Naive thymus-derived CD4-positive, alpha-beta T cell (primary cell): ENCODE measurements around the gene GNG12. TPM values are rescaled to one million over a fixed set of nuclear protein-coding genes. Genes with fewer than 3 reads are reported as not detected.

Experiments
- ATAC-seq: fragments of 150-1000 bp; cut with Tn5 transposase; 2 replicates; pipeline ENCODE4 v1.10.0; 2021; ENCODE audit warnings: mild to moderate bottlenecking, moderate library complexity
- CTCF ChIA-PET: fragments of 350-600 bp; sonication (Branson Sonifier 250); formaldehyde crosslinking; loops from one replicate; lab custom pipeline; 2021; ENCODE audit warnings: antibody characterized with exemption; lab: Charles Lee
- POLR2A ChIA-PET: fragments of 350-600 bp; sonication (Branson Sonifier 250); formaldehyde crosslinking; loops from one replicate; lab custom pipeline; 2021; ENCODE audit warnings: antibody characterized with exemption, inconsistent platforms; lab: Charles Lee
- DNase-seq, 9 donors: peaks; one replicate each; pipeline versions ENCODE4 v3.0.0 to v3.0.0-alpha.2; 2020 to 2022; ENCODE audit warnings: mixed read lengths in 1 of 9
- H3K27ac ChIP-seq: one replicate; pipeline ENCODE4 v1.7.0; 2013; ENCODE audit warnings: mild to moderate bottlenecking, low read depth, low read length, moderate library complexity
- H3K27me3 ChIP-seq, 2 donors: one replicate each; pipeline ENCODE4 v1.7.0; 2013; ENCODE audit warnings: low read length in 2 of 2, mild to moderate bottlenecking in 2 of 2, moderate library complexity in 2 of 2; ENCODE audit not compliant: control insufficient read depth in 2 of 2, insufficient read depth in 2 of 2
- H3K36me3 ChIP-seq, 3 experiments: 1 replicate in 2 of 3; 2 replicates in 1 of 3; pipeline ENCODE4 v1.7.0; 2013; ENCODE audit warnings: low read length in 3 of 3, mild to moderate bottlenecking in 3 of 3, moderate library complexity in 1 of 3; ENCODE audit not compliant: insufficient read depth in 3 of 3, control insufficient read depth in 2 of 3
- H3K4me1 ChIP-seq, 2 donors: one replicate each; pipeline ENCODE4 v1.7.0; 2013; ENCODE audit warnings: low read length in 2 of 2, mild to moderate bottlenecking in 2 of 2, moderate library complexity in 1 of 2; ENCODE audit not compliant: control insufficient read depth in 2 of 2, insufficient read depth in 2 of 2
- H3K4me3 ChIP-seq: 2 replicates; pipeline ENCODE4 v1.7.0; 2013; ENCODE audit warnings: mild to moderate bottlenecking, low read length
- H3K9me3 ChIP-seq, 3 experiments: 1 replicate in 2 of 3; 2 replicates in 1 of 3; pipeline ENCODE4 v1.7.0; 2013; ENCODE audit warnings: low read length in 3 of 3; ENCODE audit not compliant: control insufficient read depth in 2 of 3
- H3K27ac Mint-ChIP-seq, 9 donors: one replicate each; pipeline ENCODE4 v1.8.0; 2020 to 2022; ENCODE audit warnings: mixed read lengths in 9 of 9, mild to moderate bottlenecking in 8 of 9, moderate library complexity in 5 of 9, inconsistent platforms in 2 of 9
- H3K27me3 Mint-ChIP-seq, 5 donors: one replicate each; pipeline ENCODE4 v1.8.0; 2021 to 2022; ENCODE audit warnings: mixed read lengths in 5 of 5, mild to moderate bottlenecking in 1 of 5
- H3K36me3 Mint-ChIP-seq, 5 donors: one replicate each; pipeline ENCODE4 v1.8.0; 2020 to 2022; ENCODE audit warnings: mixed read lengths in 5 of 5, mild to moderate bottlenecking in 3 of 5, inconsistent platforms in 1 of 5
- H3K4me1 Mint-ChIP-seq, 7 donors: one replicate each; pipeline ENCODE4 v1.8.0; 2020 to 2022; ENCODE audit warnings: mixed read lengths in 7 of 7, mild to moderate bottlenecking in 3 of 7, inconsistent platforms in 1 of 7
- H3K4me3 Mint-ChIP-seq, 10 donors: one replicate each; pipeline ENCODE4 v1.8.0; 2020 to 2022; ENCODE audit warnings: mild to moderate bottlenecking in 10 of 10, mixed read lengths in 10 of 10, moderate library complexity in 6 of 10, inconsistent platforms in 2 of 10
- H3K9me3 Mint-ChIP-seq, 11 donors: one replicate each; pipeline ENCODE4 v1.8.0; 2020 to 2022; ENCODE audit warnings: mixed read lengths in 11 of 11, mild to moderate bottlenecking in 4 of 11, inconsistent platforms in 1 of 11, moderate library complexity in 1 of 11
- intact Hi-C, 2 donors: fragments of 100-400 bp; cut with micrococcal nuclease; formaldehyde crosslinking; loops; one replicate each; pipeline ENCODE4 v1.15.1; 2023
- polyA plus RNA-seq, 2 donors: library from polyadenylated mRNA; unstranded; fragments of 300-500 nt; fragmentation: Illumina TruSeq; gene quantifications; one replicate each; pipeline ENCODE4 v1.2.3, GENCODE V29; 2021
- total RNA-seq, 6 experiments: library from RNA in 5 of 6; stranded (reverse) in 5 of 6; gene quantifications; 1 replicate in 5 of 6; 2 replicates in 1 of 6; pipeline ENCODE4 v1.2.3 and lab custom pipeline; 2021 to 2026

GNG12 gene
- total and polyA plus RNA-seq, 7 experiments from 2014 or later = not detected

DNA sequence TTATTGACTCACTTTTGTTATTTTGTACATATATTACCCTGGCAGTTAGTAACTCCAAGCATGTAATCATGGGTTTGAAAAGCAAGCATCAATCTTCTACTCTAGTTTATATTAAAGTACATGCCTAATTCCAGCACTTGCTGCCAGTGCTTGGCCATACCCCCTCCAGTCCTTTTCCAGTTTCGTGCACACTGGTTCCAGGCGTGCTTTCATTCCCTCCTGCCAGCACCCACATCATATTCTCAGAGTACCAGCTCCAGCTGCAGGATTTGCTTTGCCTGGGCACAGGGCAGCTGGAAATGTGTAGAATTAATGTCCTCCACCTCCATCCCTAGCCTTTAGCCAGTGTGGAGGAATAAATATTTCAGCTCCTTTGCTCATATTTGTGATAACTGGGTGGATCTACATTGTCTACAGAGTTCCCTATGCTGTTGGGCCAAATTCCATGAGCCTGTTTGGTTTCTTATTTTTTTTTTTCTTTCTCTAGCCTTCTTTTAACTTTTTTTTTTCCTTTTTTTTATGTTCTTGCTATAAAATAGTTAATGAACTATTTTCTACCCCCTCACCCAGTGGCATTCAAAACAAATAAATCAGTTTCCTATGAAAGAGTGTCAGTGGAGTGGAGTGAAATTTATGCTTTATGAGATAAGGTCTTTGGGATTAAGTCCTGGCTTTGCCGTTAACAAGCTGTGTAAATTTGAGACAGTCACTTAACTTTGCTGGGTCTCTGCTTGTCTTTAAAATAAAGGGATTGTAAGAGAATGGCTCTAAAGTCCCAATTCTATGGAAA lies 2.6 kb upstream of the GNG12 start:
- peaks cover 0 to 6% (median 0%) of the 10 kb centered on the region in 5 donors for H3K36me3 Mint-ChIP-seq
- Histone ChIP-seq H3K36me3 (no peaks in the 10 kb centered on the region), H3K27me3 (peaks cover 5 to 19% of the 10 kb centered on the region in 2 donors), H3K27ac (no peak overlapping the region), H3K9me3 (no peaks in the 10 kb centered on the region), H3K4me3 (no peak overlapping the region), H3K4me1 (peaks cover 0 to 9% of the 10 kb centered on the region in 2 donors)
- POLR2A ChIA-PET = no interaction called here
- intact Hi-C loops = no loop called here
- CTCF ChIA-PET = no interaction called here
- H3K27ac Mint-ChIP-seq = no peak overlapping the region
- no peak overlapping the region for H3K4me3 Mint-ChIP-seq
- H3K9me3 Mint-ChIP-seq = no peaks in the 10 kb centered on the region
- ATAC-seq (no peak), DNase-seq (no peak)
- peaks cover 51 to 82% (median 66%) of the 10 kb centered on the region in 5 donors for H3K27me3 Mint-ChIP-seq
- peaks cover 10 to 18% (median 13%) of the 10 kb centered on the region in 7 donors for H3K4me1 Mint-ChIP-seq

DNA sequence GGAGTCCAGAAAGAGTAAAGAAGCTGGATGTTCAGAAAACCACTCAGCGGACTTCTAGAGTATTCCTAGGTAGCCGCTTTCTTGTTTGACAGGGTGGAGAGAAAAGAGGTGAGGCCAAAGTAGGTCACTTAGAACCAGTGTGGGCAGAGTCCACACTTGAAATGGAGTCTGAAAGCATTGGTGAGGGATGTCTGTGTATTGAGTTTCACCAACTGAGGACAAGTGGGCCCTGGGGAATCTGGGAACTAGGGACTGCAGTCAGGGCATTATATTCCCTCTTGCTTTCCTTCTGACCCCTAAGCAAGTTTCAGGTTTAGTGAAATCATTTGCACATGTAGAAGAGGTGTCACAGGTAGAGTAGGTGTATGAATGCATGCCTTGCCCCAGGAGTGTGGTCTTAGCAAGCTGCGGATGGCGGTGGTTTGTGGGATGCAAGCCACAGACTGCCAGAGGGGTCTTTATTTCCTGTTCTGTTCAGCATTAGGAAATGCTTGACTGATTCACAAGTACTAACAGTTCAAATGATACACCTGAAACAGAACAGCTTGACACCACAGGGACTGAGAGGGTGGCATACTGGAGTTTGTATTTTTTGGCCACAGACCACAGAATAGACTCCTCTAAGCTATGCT lies 1.1 kb upstream of the GNG12 start:
- CTCF ChIA-PET = no interaction called here
- H3K4me3 ChIP-seq = no peak overlapping the region
- intact Hi-C loops = no loop called here
- peaks cover 0 to 9% of the 10 kb centered on the region in 2 donors for H3K4me1 ChIP-seq
- Mint-ChIP-seq H3K4me1 (peaks cover 10 to 18% (median 13%) of the 10 kb centered on the region in 7 donors), H3K9me3 (no peaks in the 10 kb centered on the region), H3K36me3 (peaks cover 0 to 6% (median 0%) of the 10 kb centered on the region in 5 donors), H3K27ac (no peak overlapping the region), H3K4me3 (peak overlapping the region in 9 of 10 donors; percentile 12 to 84 (median 57)), H3K27me3 (peaks cover 59 to 80% (median 74%) of the 10 kb centered on the region in 5 donors)
- DNase-seq = no peak
- ATAC-seq = no peak
- H3K9me3 ChIP-seq = no peaks in the 10 kb centered on the region
- H3K27me3 ChIP-seq = peaks cover 7 to 19% of the 10 kb centered on the region in 2 donors
- POLR2A ChIA-PET = no interaction called here
- no peak overlapping the region for H3K27ac ChIP-seq
- H3K36me3 ChIP-seq = no peaks in the 10 kb centered on the region

DNA sequence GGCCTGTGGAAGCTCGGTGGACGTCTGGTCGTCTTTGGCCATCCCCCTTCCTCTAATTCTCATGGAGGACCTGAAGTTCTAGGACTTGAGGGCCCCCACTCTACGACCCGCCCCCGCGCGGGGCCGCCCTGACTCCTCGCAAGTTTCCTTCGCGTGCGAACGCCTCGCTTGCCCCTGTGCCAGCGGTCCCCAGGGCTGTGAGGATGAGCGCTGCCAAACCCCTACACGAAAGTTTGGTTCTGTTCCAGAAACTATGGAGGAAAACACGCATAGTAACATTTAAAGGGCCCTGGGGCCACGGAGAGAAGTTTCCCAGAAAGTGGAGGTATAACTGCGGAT lies 304 bp upstream of the GNG12 start:
- no peaks in the 10 kb centered on the region for H3K9me3 Mint-ChIP-seq
- DNase-seq (no peak), ATAC-seq (no peak)
- Histone ChIP-seq H3K36me3 (no peaks in the 10 kb centered on the region), H3K27ac (no peak overlapping the region), H3K4me3 (no peak overlapping the region), H3K4me1 (peaks cover 0 to 9% of the 10 kb centered on the region in 2 donors), H3K27me3 (peaks cover 7 to 19% of the 10 kb centered on the region in 2 donors), H3K9me3 (no peaks in the 10 kb centered on the region)
- H3K27ac Mint-ChIP-seq = no peak overlapping the region
- POLR2A ChIA-PET = no interaction called here
- H3K36me3 Mint-ChIP-seq = peaks cover 0 to 6% (median 0%) of the 10 kb centered on the region in 5 donors
- intact Hi-C loops = no loop called here
- H3K27me3 Mint-ChIP-seq = peaks cover 59 to 78% (median 76%) of the 10 kb centered on the region in 5 donors
- H3K4me3 Mint-ChIP-seq = peak overlapping the region; percentile 38 to 84 (median 66)
- peaks cover 10 to 18% (median 13%) of the 10 kb centered on the region in 7 donors for H3K4me1 Mint-ChIP-seq
- CTCF ChIA-PET = no interaction called here

GRCh38 chr1:67831850-67832513 lies 1.3 kb downstream of the GNG12 start:
- peak in 1 of 9 donors; percentile 3 for DNase-seq

DNA sequence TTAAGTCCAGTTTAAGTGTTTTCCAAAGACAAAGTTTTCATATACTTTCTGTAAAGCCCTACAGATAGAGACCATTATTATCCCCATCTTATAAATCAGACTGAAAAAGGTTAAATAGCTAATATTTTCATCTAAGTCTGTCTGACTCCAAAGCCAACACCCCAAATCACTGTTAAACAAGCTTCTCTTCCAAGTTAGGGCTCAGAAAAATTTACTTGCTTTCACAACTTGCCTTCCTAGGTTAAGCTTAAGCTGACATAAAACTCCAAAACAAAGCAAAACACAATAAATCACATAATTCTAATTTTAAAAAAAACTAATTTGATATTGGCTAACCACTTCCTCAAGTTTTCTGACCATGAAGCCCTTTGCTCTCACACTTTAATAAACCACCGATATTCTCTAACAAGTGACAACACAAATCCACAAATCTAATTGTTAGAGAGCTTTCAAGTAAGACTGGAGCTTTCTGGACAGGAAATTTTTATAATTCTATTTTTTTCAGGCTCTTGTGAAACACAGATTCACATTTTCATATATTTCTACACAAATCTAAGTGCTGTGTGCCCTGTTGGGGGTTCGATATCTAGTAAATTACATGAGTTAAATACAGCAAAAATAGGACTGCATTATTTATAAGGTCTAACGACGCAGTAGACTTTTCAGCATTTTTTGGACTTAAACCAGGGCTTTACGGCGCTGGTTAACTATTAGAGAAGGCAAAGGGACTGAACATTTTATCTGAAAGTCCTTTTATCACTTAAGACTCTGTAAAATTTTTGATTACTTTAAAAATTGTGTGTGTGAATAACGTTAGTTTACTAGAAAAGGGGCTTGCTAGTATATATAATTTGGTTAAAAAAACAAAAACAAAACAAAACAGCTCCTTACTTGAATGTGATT lies 2.1 kb downstream of the GNG12 start:
- no peak overlapping the region for H3K4me3 ChIP-seq
- POLR2A ChIA-PET = no interaction called here
- H3K36me3 Mint-ChIP-seq = peaks cover 0 to 6% (median 0%) of the 10 kb centered on the region in 5 donors
- H3K9me3 ChIP-seq = no peaks in the 10 kb centered on the region
- peaks cover 53 to 69% (median 57%) of the 10 kb centered on the region in 5 donors for H3K27me3 Mint-ChIP-seq
- H3K27me3 ChIP-seq = peaks cover 7 to 19% of the 10 kb centered on the region in 2 donors
- peaks cover 0 to 2% (median 0%) of the 10 kb centered on the region in 11 donors for H3K9me3 Mint-ChIP-seq
- no peaks in the 10 kb centered on the region for H3K36me3 ChIP-seq
- peak overlapping the region in 9 of 10 donors; percentile 50 to 90 (median 80) for H3K4me3 Mint-ChIP-seq
- DNase-seq (no peak), ATAC-seq (no peak)
- CTCF ChIA-PET = no interaction called here
- intact Hi-C loops = no loop called here
- peaks cover 0 to 9% of the 10 kb centered on the region in 2 donors for H3K4me1 ChIP-seq
- H3K27ac ChIP-seq = no peak overlapping the region
- H3K4me1 Mint-ChIP-seq = peaks cover 10 to 18% (median 13%) of the 10 kb centered on the region in 7 donors
- H3K27ac Mint-ChIP-seq = no peak overlapping the region

More at GRCh38 chr1:67831850-67832513, 1.3 kb downstream of the GNG12 start:
- H3K4me3 Mint-ChIP-seq = peak overlapping the region; percentile 50 to 90 (median 80)
- H3K27me3 ChIP-seq = peaks cover 7 to 19% of the 10 kb centered on the region in 2 donors
- H3K9me3 ChIP-seq = no peaks in the 10 kb centered on the region
- no peaks in the 10 kb centered on the region for H3K36me3 ChIP-seq
- CTCF ChIA-PET = no interaction called here
- intact Hi-C loops = no loop called here
- H3K36me3 Mint-ChIP-seq = peaks cover 0 to 6% (median 0%) of the 10 kb centered on the region in 5 donors
- peak overlapping the region; percentile 22 for H3K4me3 ChIP-seq
- POLR2A ChIA-PET = no interaction called here
- peaks cover 0 to 9% of the 10 kb centered on the region in 2 donors for H3K4me1 ChIP-seq
- no peaks in the 10 kb centered on the region for H3K9me3 Mint-ChIP-seq
- ATAC-seq = no peak
- H3K27me3 Mint-ChIP-seq = peaks cover 55 to 77% (median 63%) of the 10 kb centered on the region in 5 donors
- H3K27ac ChIP-seq = no peak overlapping the region
- peaks cover 10 to 18% (median 13%) of the 10 kb centered on the region in 7 donors for H3K4me1 Mint-ChIP-seq
- H3K27ac Mint-ChIP-seq = peak overlapping the region in 1 of 9 donors; percentile 33

GRCh38 chr1:67830226-67830625 lies 3.0 kb downstream of the GNG12 start:
- peaks cover 10 to 18% (median 13%) of the 10 kb centered on the region in 7 donors for H3K4me1 Mint-ChIP-seq
- Histone ChIP-seq H3K27ac (no peak overlapping the region), H3K36me3 (no peaks in the 10 kb centered on the region), H3K27me3 (peaks cover 7 to 14% of the 10 kb centered on the region in 2 donors), H3K9me3 (no peaks in the 10 kb centered on the region), H3K4me1 (peaks cover 0 to 9% of the 10 kb centered on the region in 2 donors), H3K4me3 (no peak overlapping the region)
- peaks cover 0 to 6% (median 0%) of the 10 kb centered on the region in 5 donors for H3K36me3 Mint-ChIP-seq
- H3K4me3 Mint-ChIP-seq = no peak overlapping the region
- ChIA-PET POLR2A (no interaction called here), CTCF (no interaction called here)
- DNase-seq (no peak), ATAC-seq (no peak)
- peaks cover 46 to 61% (median 53%) of the 10 kb centered on the region in 5 donors for H3K27me3 Mint-ChIP-seq
- peaks cover 0 to 2% (median 0%) of the 10 kb centered on the region in 11 donors for H3K9me3 Mint-ChIP-seq
- no peak overlapping the region for H3K27ac Mint-ChIP-seq
- intact Hi-C loops = no loop called here
